HFFc6 (cell line): Measurements from ENCODE around the gene ERVFRD-1. TPM values are rescaled to one million over a fixed set of nuclear protein-coding genes. Genes with fewer than 3 reads are reported as not detected.
A peak's percentile ranks its signal among the peaks of the same experiment; 100 is the strongest.

ENCODE experiments used
- DNase-seq: peaks from one replicate; pipeline ENCODE4 v3.0.0-alpha.2; 2018
- H3K27ac Mint-ChIP-seq: 2 replicates; pipeline ENCODE4 v1.8.0; 2020; ENCODE audit warnings: mild to moderate bottlenecking, mixed read lengths
- H3K27me3 Mint-ChIP-seq: 2 replicates; pipeline ENCODE4 v1.8.0; 2021; ENCODE audit warnings: mild to moderate bottlenecking, moderate library complexity, mixed read lengths; ENCODE audit not compliant: insufficient read depth
- H3K36me3 Mint-ChIP-seq: 2 replicates; pipeline ENCODE4 v1.8.0; 2021; ENCODE audit warnings: low read depth, mixed read lengths
- H3K4me1 Mint-ChIP-seq: 2 replicates; pipeline ENCODE4 v1.8.0; 2020; ENCODE audit warnings: low read depth, mixed read lengths
- H3K4me3 Mint-ChIP-seq: 2 replicates; pipeline ENCODE4 v1.8.0; 2020; ENCODE audit warnings: mild to moderate bottlenecking, moderate library complexity, mixed read lengths
- H3K9me3 Mint-ChIP-seq: 2 replicates; pipeline ENCODE4 v1.8.0; 2020; ENCODE audit warnings: mild to moderate bottlenecking, mixed read lengths
- CTCF ChIP-seq: fragments of 200-600 bp; sonication (generic); IDR thresholded peaks from 2 replicates; pipeline ENCODE4 v1.5.0; 2021; ENCODE audit warnings: antibody characterized with exemption, mild to moderate bottlenecking
- total RNA-seq, 6 experiments: library from RNA; stranded (reverse); fragmentation: NEBNext Ultra II Directional; extraction: Animal tissue kit (Norgen Biotek cat#: 25700); gene quantifications; 2 replicates in 1 of 6; 3 replicates in 5 of 6; pipeline ENCODE4 v1.2.3, GENCODE V29; 2021

Gene ERVFRD-1
- total RNA-seq, 6 experiments from 2014 or later, result not detected

- Mint-ChIP-seq H3K27me3 (no peaks in the 10 kb centered on the region; the same call in 1 of the 2 replicates), H3K27ac (no peak overlapping the region), H3K36me3 (peaks cover 12% of the 10 kb centered on the region), H3K9me3 (no peaks in the 10 kb centered on the region), H3K4me1 (no peaks in the 10 kb centered on the region), H3K4me3 (no peak overlapping the region)
- DNase-seq, result no peak
- no peak for TF ChIP-seq CTCF
These were observed 40.0 kb upstream of the ERVFRD-1 start for GRCh38 chr6:11151488-11151887.

GRCh38 chr6:11149551-11149950, 38.0 kb upstream of the ERVFRD-1 start:
- peaks cover 2% of the 10 kb centered on the region for H3K4me1 Mint-ChIP-seq
- no peak overlapping the region for H3K4me3 Mint-ChIP-seq
- no peak overlapping the region for H3K27ac Mint-ChIP-seq
- TF ChIP-seq CTCF, result no peak
- H3K9me3 Mint-ChIP-seq, result no peaks in the 10 kb centered on the region
- H3K36me3 Mint-ChIP-seq, result peaks cover 12% of the 10 kb centered on the region
- DNase-seq, result no peak
- no peaks in the 10 kb centered on the region for H3K27me3 Mint-ChIP-seq

- Mint-ChIP-seq H3K27me3 (no peaks in the 10 kb centered on the region), H3K9me3 (no peaks in the 10 kb centered on the region), H3K36me3 (no peaks in the 10 kb centered on the region), H3K4me3 (no peak overlapping the region), H3K27ac (no peak overlapping the region), H3K4me1 (peaks cover 28% of the 10 kb centered on the region)
- TF ChIP-seq CTCF, result no peak
- DNase-seq, result no peak
These were observed 34.7 kb upstream of the ERVFRD-1 start for GRCh38 chr6:11146117-11146826.

GRCh38 chr6:11144393-11144851, 32.9 kb upstream of the ERVFRD-1 start:
- no peaks in the 10 kb centered on the region for H3K36me3 Mint-ChIP-seq
- DNase-seq, result peak; percentile 68
- no peaks in the 10 kb centered on the region for H3K27me3 Mint-ChIP-seq
- H3K4me3 Mint-ChIP-seq, result no peak overlapping the region
- peaks cover 40% of the 10 kb centered on the region for H3K4me1 Mint-ChIP-seq
- H3K9me3 Mint-ChIP-seq, result no peaks in the 10 kb centered on the region
- TF ChIP-seq CTCF, result peak; percentile 95
- peak overlapping the region; percentile 65 for H3K27ac Mint-ChIP-seq

- Mint-ChIP-seq H3K4me1 (peaks cover 47% of the 10 kb centered on the region), H3K27me3 (no peaks in the 10 kb centered on the region)
- TF ChIP-seq CTCF, result no peak
These were observed 32.2 kb upstream of the ERVFRD-1 start for GRCh38 chr6:11143394-11144371.

More at GRCh38 chr6:11143394-11144371, 32.2 kb upstream of the ERVFRD-1 start:
- Mint-ChIP-seq H3K36me3 (no peaks in the 10 kb centered on the region), H3K4me3 (peak overlapping the region; percentile 54), H3K27ac (peak overlapping the region; percentile 88), H3K9me3 (no peaks in the 10 kb centered on the region)
- peak; percentile 91 for DNase-seq
